ENCODE data around the gene CRYAB.
A peak's percentile ranks its signal among the peaks of the same experiment; 100 is the strongest.
"Not testable (repeated sequence)": the region's sequence is repeated elsewhere in the genome, so short reads cannot be mapped to it uniquely, and the experiment has no call there.

Gene CRYAB

GRCh38 chr11:111933176-111933575 is 21.6 kb upstream of the CRYAB start:
- DNase-seq, result not testable (repeated sequence)

- no peak for DNase-seq
Measured at GRCh38 chr11:111932611-111932950, 21.0 kb upstream of the CRYAB start.

GRCh38 chr11:111930472-111930871 is 18.9 kb upstream of the CRYAB start:
- DNase-seq, result no peak

- DNase-seq, result peak; percentile 95
Measured at GRCh38 chr11:111926505-111927391, 15.2 kb upstream of the CRYAB start.

GRCh38 chr11:111925953-111926352 is 14.4 kb upstream of the CRYAB start:
- DNase-seq, result no peak

GRCh38 chr11:111923951-111924350 is 12.4 kb upstream of the CRYAB start:
- no peak for DNase-seq

GRCh38 chr11:111923351-111923788 is 11.8 kb upstream of the CRYAB start:
- DNase-seq, result no peak

- no peak for DNase-seq
Measured at GRCh38 chr11:111922803-111923202, 11.2 kb upstream of the CRYAB start.

- no peak for DNase-seq
Measured at GRCh38 chr11:111921541-111922230, 10.1 kb upstream of the CRYAB start.

GRCh38 chr11:111920908-111921307 is 9.3 kb upstream of the CRYAB start:
- no peak for DNase-seq

- DNase-seq, result no peak
Measured at GRCh38 chr11:111918390-111919256, 7.1 kb upstream of the CRYAB start, which contains the start of gene C11orf52. TSS of gene C11orf52 (plus strand) at chr11:111918913. CDS start at chr11:111918973, 60 bp downstream.

- DNase-seq, result no peak
Measured at GRCh38 chr11:111917788-111918187, 6.2 kb upstream of the CRYAB start.

GRCh38 chr11:111917312-111917711 is 5.7 kb upstream of the CRYAB start:
- DNase-seq, result no peak

GRCh38 chr11:111916768-111917167 is 5.2 kb upstream of the CRYAB start:
- no peak for DNase-seq

- no peak for DNase-seq
Measured at GRCh38 chr11:111913997-111914396, 2.4 kb upstream of the CRYAB start.

- DNase-seq, result no peak
Measured at GRCh38 chr11:111913031-111913861, 1.7 kb upstream of the CRYAB start.

- no peak for DNase-seq
Measured at GRCh38 chr11:111912535-111912934, 965 bp upstream of the CRYAB start, which contains the start of gene HSPB2. TSS of gene HSPB2 (plus strand) at chr11:111912734. CDS start at chr11:111912830, 96 bp downstream.

- no peak for DNase-seq
Measured at GRCh38 chr11:111910676-111911562, 651 bp downstream of the CRYAB start.

- no peak for DNase-seq
Measured at GRCh38 chr11:111909378-111909777, 2.2 kb downstream of the CRYAB start.

- DNase-seq, result no peak
Measured at GRCh38 chr11:111908639-111909305, 2.8 kb downstream of the CRYAB start.

Measured in activated gamma-delta T cell (primary cell).